Thyroid gland (tissue), 4 donors: ENCODE results near the gene POC1A.

ENCODE experiments used
- POLR2A ChIP-seq, 2 donors: fragments of 450-650 bp; IDR thresholded peaks; one replicate each; pipeline ENCODE4 v1.6.1; 2017; ENCODE audit warnings: antibody characterized with exemption in 2 of 2, mild to moderate bottlenecking in 2 of 2, moderate library complexity in 1 of 2
- TF ChIP-seq, protein P1 (sequence below), 6 experiments: fragments of 200-600 bp in 3 of 6; fragments of 450-650 bp in 3 of 6; sonication (generic) in 3 of 6; IDR thresholded peaks; one replicate each; pipeline ENCODE4 v1.5.1; 2016 to 2019; ENCODE audit warnings: antibody characterized with exemption in 6 of 6, mild to moderate bottlenecking in 2 of 6, inconsistent platforms in 1 of 6, moderate library complexity in 1 of 6

- TF ChIP-seq, protein P1, sequence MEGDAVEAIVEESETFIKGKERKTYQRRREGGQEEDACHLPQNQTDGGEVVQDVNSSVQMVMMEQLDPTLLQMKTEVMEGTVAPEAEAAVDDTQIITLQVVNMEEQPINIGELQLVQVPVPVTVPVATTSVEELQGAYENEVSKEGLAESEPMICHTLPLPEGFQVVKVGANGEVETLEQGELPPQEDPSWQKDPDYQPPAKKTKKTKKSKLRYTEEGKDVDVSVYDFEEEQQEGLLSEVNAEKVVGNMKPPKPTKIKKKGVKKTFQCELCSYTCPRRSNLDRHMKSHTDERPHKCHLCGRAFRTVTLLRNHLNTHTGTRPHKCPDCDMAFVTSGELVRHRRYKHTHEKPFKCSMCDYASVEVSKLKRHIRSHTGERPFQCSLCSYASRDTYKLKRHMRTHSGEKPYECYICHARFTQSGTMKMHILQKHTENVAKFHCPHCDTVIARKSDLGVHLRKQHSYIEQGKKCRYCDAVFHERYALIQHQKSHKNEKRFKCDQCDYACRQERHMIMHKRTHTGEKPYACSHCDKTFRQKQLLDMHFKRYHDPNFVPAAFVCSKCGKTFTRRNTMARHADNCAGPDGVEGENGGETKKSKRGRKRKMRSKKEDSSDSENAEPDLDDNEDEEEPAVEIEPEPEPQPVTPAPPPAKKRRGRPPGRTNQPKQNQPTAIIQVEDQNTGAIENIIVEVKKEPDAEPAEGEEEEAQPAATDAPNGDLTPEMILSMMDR (IDR thresholded peaks at IDR 0.05) = no peak
- no peak for TF ChIP-seq POLR2A (IDR thresholded peaks at IDR 0.05)
Observed at GRCh38 chr3:52182196-52182595, 28.0 kb upstream of the POC1A start.
